ENCODE data around the gene EPB41L2. TPM values are rescaled to one million over a fixed set of nuclear protein-coding genes. Genes with fewer than 3 reads are reported as not detected.

The EPB41L2 gene
- total and polyA plus RNA-seq, 2 donors from 2014 or later: 19.6 to 111 TPM

- DNase-seq (peak in 1 of 5 donors; percentile 14), FAIRE-seq (no peak)
- H3K27me3 ChIP-seq (ENCODE audit: control insufficient read depth, insufficient read depth, low read length): no peaks in the 10 kb centered on the region
- intact Hi-C loops (cut with DNase I): no loop called here
- peaks cover 2 to 20% (median 18%) of the 10 kb centered on the region in 3 donors for H3K9me3 ChIP-seq (ENCODE audit: control insufficient read depth in 2 of 3, insufficient read depth in 1 of 3, low read length in 3 of 3)
- no peak overlapping the region for H3K9ac ChIP-seq (ENCODE audit: low read length in 3 of 3)
- TF ChIP-seq CTCF (IDR thresholded peaks at IDR 0.05; ENCODE audit: borderline replicate concordance, extremely low read depth, insufficient read depth): no peak
- H3K4me1 ChIP-seq (ENCODE audit: control insufficient read depth in 2 of 3, insufficient read depth in 2 of 3, low read depth in 1 of 3, low read length in 3 of 3): no peaks in the 10 kb centered on the region
- H3K27ac ChIP-seq (ENCODE audit: low read depth in 2 of 2, low read length in 2 of 2): no peak overlapping the region
- no peak overlapping the region for H3K4me3 ChIP-seq (ENCODE audit: low read length in 3 of 3)
- H3K36me3 ChIP-seq (ENCODE audit: control insufficient read depth in 2 of 3, insufficient read depth in 3 of 3, low read length in 3 of 3): no peaks in the 10 kb centered on the region
Measured at GRCh38 chr6:131051341-131051740, 11.7 kb downstream of the EPB41L2 start.

- TF ChIP-seq CTCF (IDR thresholded peaks at IDR 0.05; ENCODE audit: borderline replicate concordance, extremely low read depth, insufficient read depth): no peak
- no peak overlapping the region for H3K4me3 ChIP-seq (ENCODE audit: low read length in 3 of 3)
Measured at GRCh38 chr6:131049608-131050007, 13.4 kb downstream of the EPB41L2 start.

GRCh38 chr6:131048933-131049515 is 14.0 kb downstream of the EPB41L2 start:
- Histone ChIP-seq H3K9me3 (ENCODE audit: control insufficient read depth in 2 of 3, insufficient read depth in 1 of 3, low read length in 3 of 3) (peaks cover 0 to 7% (median 6%) of the 10 kb centered on the region in 3 donors), H3K9ac (ENCODE audit: low read length in 3 of 3) (no peak overlapping the region), H3K27me3 (ENCODE audit: control insufficient read depth, insufficient read depth, low read length) (no peaks in the 10 kb centered on the region), H3K4me1 (ENCODE audit: control insufficient read depth in 2 of 3, insufficient read depth in 2 of 3, low read depth in 1 of 3, low read length in 3 of 3) (no peaks in the 10 kb centered on the region), H3K4me3 (ENCODE audit: low read length in 3 of 3) (no peak overlapping the region), H3K27ac (ENCODE audit: low read depth in 2 of 2, low read length in 2 of 2) (no peak overlapping the region), H3K36me3 (ENCODE audit: control insufficient read depth in 2 of 3, insufficient read depth in 3 of 3, low read length in 3 of 3) (no peaks in the 10 kb centered on the region)
- intact Hi-C loops (cut with DNase I): no loop called here
- no peak for TF ChIP-seq CTCF (IDR thresholded peaks at IDR 0.05; ENCODE audit: borderline replicate concordance, extremely low read depth, insufficient read depth)
- DNase-seq: peak in 1 of 5 donors; percentile 33
- FAIRE-seq: no peak

More at GRCh38 chr6:131049608-131050007, 13.4 kb downstream of the EPB41L2 start:
- FAIRE-seq (no peak), DNase-seq (no peak)
- intact Hi-C loops (cut with DNase I): no loop called here
- no peak overlapping the region for H3K27ac ChIP-seq (ENCODE audit: low read depth in 2 of 2, low read length in 2 of 2)
- H3K9me3 ChIP-seq (ENCODE audit: control insufficient read depth in 2 of 3, insufficient read depth in 1 of 3, low read length in 3 of 3): peaks cover 0 to 13% (median 11%) of the 10 kb centered on the region in 3 donors
- H3K36me3 ChIP-seq (ENCODE audit: control insufficient read depth in 2 of 3, insufficient read depth in 3 of 3, low read length in 3 of 3): no peaks in the 10 kb centered on the region
- H3K4me1 ChIP-seq (ENCODE audit: control insufficient read depth in 2 of 3, insufficient read depth in 2 of 3, low read depth in 1 of 3, low read length in 3 of 3): no peaks in the 10 kb centered on the region
- H3K9ac ChIP-seq (ENCODE audit: low read length in 3 of 3): no peak overlapping the region
- H3K27me3 ChIP-seq (ENCODE audit: control insufficient read depth, insufficient read depth, low read length): no peaks in the 10 kb centered on the region

- Histone ChIP-seq H3K27ac (ENCODE audit: low read depth in 2 of 2, low read length in 2 of 2) (no peak overlapping the region), H3K27me3 (ENCODE audit: control insufficient read depth, insufficient read depth, low read length) (no peaks in the 10 kb centered on the region), H3K9ac (ENCODE audit: low read length in 3 of 3) (no peak overlapping the region), H3K4me3 (ENCODE audit: low read length in 3 of 3) (no peak overlapping the region), H3K36me3 (ENCODE audit: control insufficient read depth in 2 of 3, insufficient read depth in 3 of 3, low read length in 3 of 3) (no peaks in the 10 kb centered on the region), H3K4me1 (ENCODE audit: control insufficient read depth in 2 of 3, insufficient read depth in 2 of 3, low read depth in 1 of 3, low read length in 3 of 3) (no peaks in the 10 kb centered on the region), H3K9me3 (ENCODE audit: control insufficient read depth in 2 of 3, insufficient read depth in 1 of 3, low read length in 3 of 3) (peaks cover 0 to 1% (median under 1%) of the 10 kb centered on the region in 3 donors)
- no peak for TF ChIP-seq CTCF (IDR thresholded peaks at IDR 0.05; ENCODE audit: borderline replicate concordance, extremely low read depth, insufficient read depth)
- DNase-seq (no peak), FAIRE-seq (no peak)
- intact Hi-C loops (cut with DNase I): no loop called here
Measured at GRCh38 chr6:131048459-131048858, 14.6 kb downstream of the EPB41L2 start.

Data from kidney (tissue), 14 donors.